Measurements from ENCODE around the gene RUNDC1. TPM values are rescaled to one million over a fixed set of nuclear protein-coding genes. Genes with fewer than 3 reads are reported as not detected.

The RUNDC1 gene
- total RNA-seq, 1 donor from 2014 or later: 12.5 TPM

DNA sequence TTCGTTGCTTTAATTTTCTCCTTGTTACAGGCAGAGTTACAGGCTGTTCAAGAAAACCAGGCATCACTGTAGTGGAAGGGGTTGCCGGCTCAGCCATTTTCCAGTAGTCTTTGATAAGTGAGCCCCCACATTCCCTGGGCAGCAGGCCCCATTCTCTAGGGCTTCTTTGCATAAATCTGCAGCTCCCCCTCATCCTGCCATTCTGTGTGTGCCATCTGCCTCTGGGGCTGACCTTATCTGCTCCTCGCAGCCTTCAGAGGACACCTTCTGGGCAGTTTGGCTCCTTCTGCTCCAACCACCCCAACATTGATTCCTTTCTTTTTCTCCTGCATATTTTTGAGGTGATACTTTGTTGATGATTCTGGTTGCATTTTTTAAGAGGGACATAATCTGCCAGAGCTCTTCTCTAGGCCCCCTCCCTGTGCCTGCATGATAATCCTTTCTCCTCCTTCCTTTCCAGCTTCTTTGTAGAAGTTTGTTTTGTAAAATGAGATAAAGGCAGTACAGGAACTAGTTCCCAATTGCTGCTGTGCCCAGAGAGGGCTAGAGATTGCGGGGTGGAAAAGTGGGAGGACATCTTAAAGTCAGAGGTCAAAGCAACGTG lies 61.8 kb downstream of the RUNDC1 start:
- no peak for DNase-seq (ENCODE audit: low read depth, low spot score)

Other genes with a start within 250 kb of the RUNDC1 start
- gene EZH1, start 235.5 kb upstream of the RUNDC1 start, total RNA-seq: 7.5 and 13.4 TPM in 2 replicates
- 2.1 and 5.4 TPM in 2 replicates for gene RAMP2, start 219.3 kb upstream of the RUNDC1 start, total RNA-seq
- gene VPS25, start 207.1 kb upstream of the RUNDC1 start, total RNA-seq: 39.0 and 55.6 TPM in 2 replicates
- 0.33 and 2.6 TPM in 2 replicates for gene WNK4, start 200.0 kb upstream of the RUNDC1 start, total RNA-seq
- gene COA3, start 181.9 kb upstream of the RUNDC1 start, total RNA-seq: 71.8 and 73.5 TPM in 2 replicates
- gene CNTD1, start 181.7 kb upstream of the RUNDC1 start, total RNA-seq: 0.04 TPM in 1 of 2 replicates, not detected in the other
- gene BECN1, start 156.3 kb upstream of the RUNDC1 start, total RNA-seq: 172 and 180 TPM in 2 replicates
- 89.3 and 111 TPM in 2 replicates for gene PSME3, start 147.2 kb upstream of the RUNDC1 start, total RNA-seq
- gene AOC2, start 136.0 kb upstream of the RUNDC1 start, total RNA-seq: 0.26 and 0.49 TPM in 2 replicates
- gene AOC3, start 129.4 kb upstream of the RUNDC1 start, total RNA-seq: 0.04 TPM in 1 of 2 replicates, not detected in the other
- not detected in 2 replicates for gene G6PC1, start 79.8 kb upstream of the RUNDC1 start, total RNA-seq
- gene AARSD1, start 16.1 kb upstream of the RUNDC1 start, total RNA-seq: 22.2 and 29.3 TPM in 2 replicates
- gene PTGES3L, start 485 bp upstream of the RUNDC1 start, total RNA-seq: 0.26 TPM in 1 of 2 replicates, not detected in the other
- gene RPL27, start 17.9 kb downstream of the RUNDC1 start, total RNA-seq: 827 and 1,178 TPM in 2 replicates
- 15.0 and 20.3 TPM in 2 replicates for gene IFI35, start 26.2 kb downstream of the RUNDC1 start, total RNA-seq
- gene VAT1, start 41.8 kb downstream of the RUNDC1 start, total RNA-seq: 226 and 227 TPM in 2 replicates
- gene RND2, start 44.7 kb downstream of the RUNDC1 start, total RNA-seq: 0.35 and 0.46 TPM in 2 replicates
- gene BRCA1, start 144.8 kb downstream of the RUNDC1 start, total RNA-seq: 21.2 and 38.1 TPM in 2 replicates
- gene NBR1, start 190.6 kb downstream of the RUNDC1 start, total RNA-seq: 105 and 110 TPM in 2 replicates
- gene TMEM106A, start 231.3 kb downstream of the RUNDC1 start, total RNA-seq: 1.6 and 2.7 TPM in 2 replicates
- not detected in 2 replicates for gene CCDC200, start 248.1 kb downstream of the RUNDC1 start, total RNA-seq